ENCODE results near the gene IP6K1. TPM values are rescaled to one million over a fixed set of nuclear protein-coding genes. Genes with fewer than 3 reads are reported as not detected.
A peak's percentile ranks its signal among the peaks of the same experiment; 100 is the strongest.
"Not testable (repeated sequence)": the region's sequence is repeated elsewhere in the genome, so short reads cannot be mapped to it uniquely, and the experiment has no call there.

IP6K1 gene
- total and polyA plus RNA-seq, 2 experiments from 2014 or later: 10.7 to 35.5 TPM

GRCh38 chr3:49750056-49750455 lies 36.3 kb downstream of the IP6K1 start:
- no peak for DNase-seq (ENCODE audit: low spot score)
- ATAC-seq: no peak
- TF ChIP-seq CTCF (conservative IDR thresholded peaks at IDR 0.05; ENCODE audit: low read depth in 2 of 2) (no peak), EZH2 (IDR thresholded peaks at IDR 0.05; ENCODE audit: low read depth, unreplicated experiment) (no peak), NANOG (IDR thresholded peaks at IDR 0.05; ENCODE audit: borderline replicate concordance) (no peak)
- H3K36me3 ChIP-seq (ENCODE audit: insufficient read depth): no peaks in the 10 kb centered on the region
- 0 out of 2 replicates have a peak, but pooled peaks cover 4% of the 10 kb centered on the region for H3F3A ChIP-seq (replicated peaks; ENCODE audit: low read depth)
- no peaks in the 10 kb centered on the region for H3K9me3 Mint-ChIP-seq
- no peak overlapping the region for H3K27ac Mint-ChIP-seq
- 0 out of 3 replicates have a peak, but pooled peaks cover 2% of the 10 kb centered on the region for H3K36me3 Mint-ChIP-seq (ENCODE audit: low read depth)
- H3K4me2 ChIP-seq: no peak overlapping the region
- no peaks in the 10 kb centered on the region; the same call in 2 of the 3 replicates for H3K4me1 Mint-ChIP-seq
- H3K9me2 ChIP-seq (ENCODE audit: insufficient read depth): no peaks in the 10 kb centered on the region
- no peaks in the 10 kb centered on the region for H3K27me3 Mint-ChIP-seq (ENCODE audit: insufficient read depth, low read depth, poor library complexity)
- H3K79me2 ChIP-seq (replicated peaks; ENCODE audit: insufficient read depth): peaks cover 54% of the 10 kb centered on the region
- no peak overlapping the region for H3K4me3 Mint-ChIP-seq
- no peak overlapping the region for H2AFZ ChIP-seq
- H3K4me1 ChIP-seq (ENCODE audit: insufficient read depth): no peaks in the 10 kb centered on the region
- no peaks in the 10 kb centered on the region for H3K27me3 ChIP-seq (ENCODE audit: insufficient read depth)
- no peak overlapping the region for H3K4me3 ChIP-seq
- H4K20me1 ChIP-seq (replicated peaks; ENCODE audit: insufficient read depth): peaks cover 15% of the 10 kb centered on the region
- H3K27ac ChIP-seq (ENCODE audit: low read depth): no peak overlapping the region

GRCh38 chr3:49748874-49749273 lies 37.5 kb downstream of the IP6K1 start:
- not testable (repeated sequence) for DNase-seq (ENCODE audit: low spot score); H3K4me1 ChIP-seq (ENCODE audit: insufficient read depth); H3K9me2 ChIP-seq (ENCODE audit: insufficient read depth); H3K4me3 ChIP-seq; H3K36me3 Mint-ChIP-seq (ENCODE audit: low read depth); H2AFZ ChIP-seq; H3F3A ChIP-seq (replicated peaks; ENCODE audit: low read depth); H3K27ac ChIP-seq (ENCODE audit: low read depth); H3K36me3 ChIP-seq (ENCODE audit: insufficient read depth); H3K4me3 Mint-ChIP-seq; ATAC-seq; H3K9me3 Mint-ChIP-seq; H3K4me1 Mint-ChIP-seq; H3K27me3 ChIP-seq (ENCODE audit: insufficient read depth); H3K27me3 Mint-ChIP-seq (ENCODE audit: insufficient read depth, low read depth, poor library complexity); H3K27ac Mint-ChIP-seq; H3K4me2 ChIP-seq
- peaks cover 51% of the 10 kb centered on the region for H3K79me2 ChIP-seq (replicated peaks; ENCODE audit: insufficient read depth)
- H4K20me1 ChIP-seq (replicated peaks; ENCODE audit: insufficient read depth): peaks cover 19% of the 10 kb centered on the region

GRCh38 chr3:49747792-49748480 lies 38.4 kb downstream of the IP6K1 start:
- TF ChIP-seq ZNF114 (CRISPR knock-in tag; IDR thresholded peaks at IDR 0.05): no peak
- no peaks in the 10 kb centered on the region; the same call in 2 of the 3 replicates for H3K4me1 Mint-ChIP-seq
- no peak overlapping the region for H3K4me2 ChIP-seq
- no peaks in the 10 kb centered on the region for H3K4me1 ChIP-seq (ENCODE audit: insufficient read depth)
- no peak overlapping the region for H2AFZ ChIP-seq
- peak overlapping the region; percentile 47 for H3K27ac ChIP-seq (ENCODE audit: low read depth)
- peak overlapping the region; percentile 68; the same call in 1 of the 2 replicates for H3K27ac Mint-ChIP-seq
- H3K27me3 ChIP-seq (ENCODE audit: insufficient read depth): no peaks in the 10 kb centered on the region
- H4K20me1 ChIP-seq (replicated peaks; ENCODE audit: insufficient read depth): peaks cover 17% of the 10 kb centered on the region
- 0 out of 2 replicates have a peak, but pooled peaks cover 4% of the 10 kb centered on the region for H3F3A ChIP-seq (replicated peaks; ENCODE audit: low read depth)
- H3K79me2 ChIP-seq (replicated peaks; ENCODE audit: insufficient read depth): peaks cover 42% of the 10 kb centered on the region
- H3K27me3 Mint-ChIP-seq (ENCODE audit: insufficient read depth, low read depth, poor library complexity): no peaks in the 10 kb centered on the region
- no peaks in the 10 kb centered on the region for H3K9me3 Mint-ChIP-seq
- no peak overlapping the region for H3K4me3 Mint-ChIP-seq
- peaks cover 5% of the 10 kb centered on the region; the same call in 1 of the 3 replicates for H3K36me3 Mint-ChIP-seq (ENCODE audit: low read depth)
- no peak for DNase-seq (ENCODE audit: low spot score)
- H3K36me3 ChIP-seq (ENCODE audit: insufficient read depth): no peaks in the 10 kb centered on the region
- ATAC-seq: no peak
- no peaks in the 10 kb centered on the region for H3K9me2 ChIP-seq (ENCODE audit: insufficient read depth)
- H3K4me3 ChIP-seq: no peak overlapping the region

Data from GM23338 (cell line).